ENCODE results near the gene CTAGE9.
"Not testable (repeated sequence)": the region's sequence is repeated elsewhere in the genome, so short reads cannot be mapped to it uniquely, and the experiment has no call there.

CTAGE9 gene

GRCh38 chr6:131728296-131728939 is 17.6 kb upstream of the CTAGE9 start:
- no peak for DNase-seq (ENCODE audit: low read depth in 2 of 2, low spot score in 1 of 2)

DNA sequence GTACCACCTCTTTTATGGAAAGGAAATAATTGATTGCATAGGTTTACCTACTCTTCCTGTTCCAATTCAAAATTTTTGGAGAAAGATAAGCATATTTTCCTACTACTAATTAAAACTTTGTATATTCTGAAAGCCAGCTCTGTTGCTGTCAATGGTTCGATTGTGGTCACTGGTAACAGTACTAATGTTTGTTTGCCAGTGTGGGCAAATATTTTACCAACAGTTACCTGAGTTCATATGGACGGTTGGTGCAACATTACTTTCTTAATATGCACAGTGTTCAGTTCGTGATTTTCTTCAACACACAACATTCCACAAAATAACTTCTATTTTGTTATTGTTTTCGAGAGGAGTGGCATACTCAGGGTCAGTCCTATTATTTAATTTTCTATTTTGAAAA is 17.1 kb upstream of the CTAGE9 start:
- no peak for DNase-seq (ENCODE audit: low read depth in 2 of 2, low spot score in 1 of 2)

GRCh38 chr6:131727467-131727866 is 16.6 kb upstream of the CTAGE9 start:
- no peak for DNase-seq (ENCODE audit: low read depth in 2 of 2, low spot score in 1 of 2)

GRCh38 chr6:131724114-131724513 is 13.3 kb upstream of the CTAGE9 start:
- no peak for DNase-seq (ENCODE audit: low read depth in 2 of 2, low spot score in 1 of 2)

DNA sequence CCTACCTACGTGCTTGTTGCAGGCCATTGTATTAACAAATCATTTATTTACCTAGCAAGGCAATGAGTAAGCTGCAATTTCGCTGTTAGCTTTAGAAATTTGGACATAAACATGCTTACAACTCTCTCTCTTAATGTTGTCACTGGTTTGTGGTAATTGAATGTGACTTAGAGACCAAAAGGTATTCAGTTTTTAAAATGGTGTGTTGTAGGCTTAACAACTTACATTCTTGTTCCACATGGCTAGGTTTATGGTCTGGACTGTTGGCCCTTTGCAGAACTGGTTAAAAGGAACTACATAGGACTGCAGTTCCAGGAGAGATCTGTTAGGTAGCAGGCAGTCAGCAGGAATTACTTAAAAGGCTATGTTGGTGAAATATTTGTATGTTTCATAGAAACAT is 10.3 kb upstream of the CTAGE9 start:
- no peak for DNase-seq (ENCODE audit: low read depth in 2 of 2, low spot score in 1 of 2)

- DNase-seq (ENCODE audit: low read depth in 2 of 2, low spot score in 1 of 2): no peak
These were observed 7.2 kb upstream of the CTAGE9 start for GRCh38 chr6:131717836-131718542.

- not testable (repeated sequence) for DNase-seq (ENCODE audit: low read depth in 2 of 2, low spot score in 1 of 2)
These were observed 4.8 kb upstream of the CTAGE9 start for GRCh38 chr6:131715567-131715966.

- not testable (repeated sequence) for DNase-seq (ENCODE audit: low read depth in 2 of 2, low spot score in 1 of 2)
These were observed 6.9 kb downstream of the CTAGE9 start for GRCh38 chr6:131703905-131704304.

DNA sequence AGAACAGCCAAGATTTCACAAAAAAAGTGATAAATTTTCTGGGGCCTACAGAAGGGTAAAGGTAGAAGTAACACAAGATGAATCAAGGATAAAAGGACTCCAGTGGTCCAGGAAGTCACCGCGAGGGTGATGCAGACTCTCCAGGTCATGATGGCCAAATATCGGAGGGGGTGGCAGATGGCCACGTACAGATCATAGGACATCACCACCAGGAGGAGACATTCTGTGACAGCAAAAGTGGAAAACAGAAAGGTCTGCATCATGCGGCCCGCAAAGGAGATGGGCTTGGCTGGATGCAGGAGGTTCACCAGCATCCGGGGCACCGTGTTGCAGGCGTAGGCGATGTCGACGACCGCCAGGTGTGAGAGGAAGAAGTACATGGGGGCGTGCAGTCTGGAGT is 10.0 kb downstream of the CTAGE9 start:
- not testable (repeated sequence) for DNase-seq (ENCODE audit: low read depth in 2 of 2, low spot score in 1 of 2)

GRCh38 chr6:131696956-131697355 is 13.9 kb downstream of the CTAGE9 start:
- DNase-seq (ENCODE audit: low read depth in 2 of 2, low spot score in 1 of 2): no peak

GRCh38 chr6:131694832-131695426 is 15.9 kb downstream of the CTAGE9 start:
- DNase-seq (ENCODE audit: low read depth in 2 of 2, low spot score in 1 of 2): no peak

GRCh38 chr6:131693384-131693783 is 17.4 kb downstream of the CTAGE9 start:
- no peak for DNase-seq (ENCODE audit: low read depth in 2 of 2, low spot score in 1 of 2)

GRCh38 chr6:131692589-131692988 is 18.2 kb downstream of the CTAGE9 start:
- DNase-seq (ENCODE audit: low read depth in 2 of 2, low spot score in 1 of 2): no peak

DNA sequence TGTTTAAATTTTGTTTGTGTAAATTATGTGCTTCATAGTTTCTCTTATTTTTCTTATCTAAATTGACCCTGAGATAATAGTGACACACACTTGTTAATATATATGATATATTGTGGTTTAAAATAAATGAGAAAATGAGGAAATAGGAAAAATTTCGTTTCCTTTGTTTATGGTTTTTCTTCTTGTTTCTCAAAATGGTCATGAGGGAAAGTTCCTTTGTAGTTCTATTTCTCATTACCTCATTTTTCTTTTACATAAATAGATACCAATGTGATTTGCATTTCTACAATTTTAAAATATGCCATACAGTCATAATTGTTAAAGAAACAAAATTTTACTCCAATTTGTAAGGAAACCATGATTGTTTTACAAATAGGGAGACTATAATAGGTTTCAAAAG is 18.8 kb downstream of the CTAGE9 start:
- DNase-seq (ENCODE audit: low read depth in 2 of 2, low spot score in 1 of 2): no peak

DNA sequence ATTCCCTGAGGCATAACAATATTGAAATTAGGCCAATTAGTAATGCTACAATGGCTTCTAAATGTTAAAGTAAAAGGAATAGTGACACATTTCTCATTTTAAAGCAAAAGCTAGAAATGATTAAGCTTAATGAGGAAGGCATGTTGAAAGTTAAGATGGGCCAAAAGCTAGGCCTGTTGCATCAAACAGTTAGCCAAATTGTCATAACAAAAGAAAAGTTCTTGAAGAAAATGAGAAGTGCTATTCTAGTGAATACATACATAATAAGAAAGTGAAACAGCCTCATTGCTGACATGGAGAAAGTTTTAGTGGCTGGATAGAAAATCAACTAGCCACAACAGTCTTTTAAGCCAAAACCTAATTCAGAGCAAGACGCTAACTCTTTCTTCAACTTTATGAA is 22.5 kb downstream of the CTAGE9 start:
- DNase-seq (ENCODE audit: low read depth in 2 of 2, low spot score in 1 of 2): no peak

DNA sequence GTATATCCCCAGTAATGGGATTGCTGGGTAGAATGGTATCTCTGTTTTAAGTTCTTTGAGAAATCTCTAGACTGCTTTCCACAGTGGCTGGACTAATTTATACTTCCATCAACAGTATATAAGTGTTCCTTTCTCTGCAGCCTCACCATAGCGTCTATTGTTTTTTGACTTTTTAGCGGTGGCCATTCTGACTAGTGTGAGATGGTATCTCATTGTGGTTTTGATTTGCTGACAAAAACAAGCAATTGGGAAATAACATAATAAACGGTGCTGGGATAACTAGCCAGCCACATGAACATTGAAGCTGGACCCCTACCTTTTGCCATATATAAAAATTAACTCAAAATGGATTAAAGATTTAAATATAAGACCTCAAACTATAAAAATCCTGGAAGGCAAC is 23.8 kb downstream of the CTAGE9 start:
- DNase-seq (ENCODE audit: low read depth in 2 of 2, low spot score in 1 of 2): no peak

DNA sequence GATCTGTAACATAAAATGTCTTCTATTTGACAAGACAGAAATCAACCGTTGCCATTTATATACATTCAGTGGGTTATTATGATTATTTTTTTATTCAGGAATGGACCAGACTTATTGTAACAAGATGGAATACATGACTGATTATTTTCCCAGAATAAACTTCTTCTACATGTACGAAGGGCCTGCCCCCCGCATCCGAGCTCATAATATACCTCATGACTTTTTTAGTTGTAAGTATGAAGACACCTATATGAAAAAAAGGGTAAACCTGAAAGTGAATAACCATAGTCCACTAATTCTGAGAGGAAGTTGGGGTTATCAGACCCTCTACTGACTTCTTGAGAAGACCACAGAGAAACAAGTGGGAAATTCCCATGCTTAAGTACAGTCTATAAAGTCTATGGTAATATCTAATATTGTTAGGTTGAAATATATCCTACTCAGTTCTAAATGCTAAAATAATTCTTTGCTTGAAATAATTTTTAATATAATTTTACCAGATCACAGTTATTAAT is 25.5 kb downstream of the CTAGE9 start:
- DNase-seq (ENCODE audit: low read depth in 2 of 2, low spot score in 1 of 2): no peak

- no peak for DNase-seq (ENCODE audit: low read depth in 2 of 2, low spot score in 1 of 2)
These were observed 27.3 kb downstream of the CTAGE9 start for GRCh38 chr6:131683479-131683878.

GRCh38 chr6:131682442-131682841 is 28.4 kb downstream of the CTAGE9 start:
- DNase-seq (ENCODE audit: low read depth in 2 of 2, low spot score in 1 of 2): no peak

DNA sequence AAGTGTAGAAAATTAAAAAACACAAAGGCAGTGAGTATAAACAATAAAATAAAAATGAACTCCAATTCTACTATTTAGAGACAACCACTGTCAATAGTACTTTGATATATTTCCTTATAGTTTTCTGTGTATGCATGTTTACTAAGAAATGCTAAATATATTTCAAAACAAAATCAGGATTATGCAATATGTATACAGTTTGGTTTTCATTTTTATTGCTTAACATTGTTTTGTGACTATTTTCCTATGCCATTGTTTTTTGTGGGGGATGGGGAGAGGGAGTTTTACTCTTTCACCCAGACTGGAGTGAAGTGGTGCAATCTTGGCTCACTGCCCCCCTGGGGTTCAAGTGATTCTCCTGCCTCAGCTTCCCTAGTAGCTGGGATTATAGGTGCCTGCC is 29.2 kb downstream of the CTAGE9 start:
- DNase-seq (ENCODE audit: low read depth in 2 of 2, low spot score in 1 of 2): no peak

DNA sequence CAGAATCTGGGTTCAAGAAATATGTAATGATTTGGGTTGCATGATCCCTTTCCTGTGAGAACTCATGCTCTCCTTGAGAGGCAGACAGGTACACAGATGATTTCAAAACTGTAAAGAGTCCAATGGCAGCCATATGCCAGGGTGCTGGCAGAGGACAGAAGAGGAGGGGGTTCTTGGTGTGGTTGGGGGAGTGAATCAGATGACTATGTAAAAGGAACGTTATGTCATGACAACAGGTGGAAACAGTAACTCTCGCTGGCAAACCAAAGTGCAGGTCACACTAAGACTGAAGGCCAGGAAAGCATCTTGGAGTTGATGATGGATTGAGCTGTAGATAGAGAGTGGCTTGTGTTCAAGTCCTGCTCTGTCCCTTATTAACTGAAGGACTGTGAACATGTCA is 29.9 kb downstream of the CTAGE9 start:
- no peak for DNase-seq (ENCODE audit: low read depth in 2 of 2, low spot score in 1 of 2)

DNA sequence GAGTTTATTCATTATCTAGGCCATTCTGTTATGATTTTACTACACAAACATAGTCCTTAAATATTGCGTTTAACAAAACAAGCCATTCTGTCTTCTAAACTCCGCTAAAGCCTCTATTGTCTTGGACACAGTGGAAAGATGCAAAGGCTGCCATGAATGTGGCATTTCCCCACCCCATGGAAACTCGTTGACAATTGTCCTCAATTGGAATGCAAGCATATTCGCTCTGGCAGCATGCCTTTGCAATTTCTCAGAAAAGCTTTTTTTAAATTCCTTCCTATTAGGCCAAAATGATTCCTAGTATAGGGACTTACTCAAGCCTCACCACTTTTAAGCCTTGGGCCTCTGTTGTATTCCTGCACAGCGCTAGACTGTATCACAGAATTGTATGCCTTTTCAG is 32.4 kb downstream of the CTAGE9 start:
- no peak for DNase-seq (ENCODE audit: low read depth in 2 of 2, low spot score in 1 of 2)

Data from stimulated activated CD8-positive, alpha-beta memory T cell treated with anti-CD3 and anti-CD28 coated beads, Interleukin-4, amount 100 ng/mL, for 4 hours (primary cell).